Endothelial cell of umbilical vein (primary cell): ENCODE measurements around the gene LPIN2. TPM values are rescaled to one million over a fixed set of nuclear protein-coding genes. Genes with fewer than 3 reads are reported as not detected.

ENCODE experiments used
- BruUV-seq: library from RNA; stranded (reverse); fragments of 400-500 nt; replicated peaks from 2 replicates; lab custom pipeline; 2021; lab: Mats Ljungman, UMichigan
- CTCF ChIA-PET: fragments of 300-600, 350-600 bp; sonication (Branson Sonifier 250); formaldehyde crosslinking; loops from one replicate; lab custom pipeline; 2021; ENCODE audit warnings: antibody characterized with exemption, inconsistent platforms; lab: Charles Lee
- POLR2A ChIA-PET: fragments of 300-600, 350-600 bp; sonication (Branson Sonifier 250); formaldehyde crosslinking; loops from one replicate; lab custom pipeline; 2021; ENCODE audit warnings: antibody characterized with exemption, inconsistent platforms; lab: Charles Lee
- DNase-seq: peaks from one replicate; pipeline ENCODE4 v3.0.0-alpha.2; 2011; ENCODE audit warnings: low read depth, low spot score
- FAIRE-seq: peaks from 2 replicates; lab custom pipeline; 2011; peaks lifted over from hg19 to GRCh38; lab: Jason Lieb, UNC
- H2AFZ ChIP-seq: 2 replicates; pipeline ENCODE4 v1.6.0; 2012; ENCODE audit warnings: low read depth, low read length, control low read depth, inconsistent platforms
- H3K27ac ChIP-seq: 2 replicates; pipeline ENCODE4 v1.5.1; 2011; ENCODE audit warnings: low read depth, mild to moderate bottlenecking, control low read depth, low read length, moderate library complexity; ENCODE audit not compliant: insufficient read depth
- H3K27me3 ChIP-seq, 2 experiments: 2 replicates each; pipeline versions ENCODE4 v1.6.0 to v1.6.1; 2011; ENCODE audit warnings: low read length in 2 of 2, mixed read lengths in 1 of 2; ENCODE audit not compliant: control insufficient read depth in 2 of 2, insufficient read depth in 2 of 2
- H3K36me3 ChIP-seq, 2 experiments: 2 replicates in 1 of 2; 3 replicates in 1 of 2; pipeline ENCODE4 v1.5.1; 2011; ENCODE audit warnings: low read length in 2 of 2, mild to moderate bottlenecking in 1 of 2, moderate library complexity in 1 of 2; ENCODE audit not compliant: control insufficient read depth in 2 of 2, insufficient read depth in 2 of 2; ENCODE audit errors: extremely low read depth in 1 of 2
- H3K4me1 ChIP-seq: 3 replicates; pipeline ENCODE4 v1.5.1; 2011; ENCODE audit warnings: mild to moderate bottlenecking, low read length; ENCODE audit not compliant: control insufficient read depth, insufficient read depth; ENCODE audit errors: extremely low read depth
- H3K4me2 ChIP-seq: 2 replicates; pipeline ENCODE4 v1.6.1; 2011; ENCODE audit warnings: low read length, control low read depth, mixed read lengths; ENCODE audit not compliant: insufficient read depth
- H3K4me3 ChIP-seq, 3 experiments: fragments of 200-600 bp in 1 of 3; sonication (generic), shearing (Covaris generic) in 1 of 3; replicated peaks in 1 of 3; 2 replicates each; pipeline ENCODE4 v1.5.1; 2011 to 2016; ENCODE audit warnings: control low read depth in 3 of 3, low read length in 3 of 3, mild to moderate bottlenecking in 2 of 3, inconsistent platforms in 1 of 3, low read depth in 1 of 3, moderate library complexity in 1 of 3; ENCODE audit not compliant: insufficient read depth in 1 of 3
- H3K79me2 ChIP-seq: 2 replicates; pipeline ENCODE4 v1.6.0; 2012; ENCODE audit warnings: low read length, inconsistent platforms; ENCODE audit not compliant: control insufficient read depth, insufficient read depth
- H3K9ac ChIP-seq: replicated peaks from 2 replicates; pipeline ENCODE3; 2011; ENCODE audit warnings: low read length, control low read depth; ENCODE audit not compliant: insufficient read depth; ENCODE audit errors: extremely low read depth
- H3K9me1 ChIP-seq: replicated peaks from 3 replicates; pipeline ENCODE4 v1.6.0; 2011; ENCODE audit warnings: mild to moderate bottlenecking, low read length; ENCODE audit not compliant: control insufficient read depth, insufficient read depth; ENCODE audit errors: extremely low read depth
- H3K9me3 ChIP-seq: replicated peaks from 2 replicates; pipeline ENCODE4 v1.5.1; 2012; ENCODE audit warnings: low read length, inconsistent platforms; ENCODE audit not compliant: control insufficient read depth, insufficient read depth
- H4K20me1 ChIP-seq: replicated peaks from 2 replicates; pipeline ENCODE3; 2011; ENCODE audit warnings: mild to moderate bottlenecking, low read length; ENCODE audit not compliant: control insufficient read depth, insufficient read depth; ENCODE audit errors: extremely low read depth
- CTCF ChIP-seq, 2 donors: IDR thresholded peaks; 1 replicate in 1 of 2; 2 replicates in 1 of 2; pipeline ENCODE4 v1.5.1; 2011; ENCODE audit warnings: low read length in 2 of 2, mild to moderate bottlenecking in 2 of 2, moderate library complexity in 2 of 2, control low read depth in 1 of 2, inconsistent platforms in 1 of 2, low read depth in 1 of 2; ENCODE audit not compliant: insufficient read depth in 1 of 2; ENCODE audit errors: extremely low read depth in 1 of 2
- EZH2 ChIP-seq: IDR thresholded peaks from 2 replicates; pipeline ENCODE4 v1.6.1; 2012; ENCODE audit warnings: borderline replicate concordance, low read depth, mild to moderate bottlenecking, moderate library complexity, low read length, inconsistent platforms; ENCODE audit not compliant: severe bottlenecking
- FOS ChIP-seq: IDR thresholded peaks from 2 replicates; pipeline ENCODE4 v1.6.1; 2011; ENCODE audit warnings: mild to moderate bottlenecking, low read length, moderate library complexity, borderline replicate concordance; ENCODE audit not compliant: insufficient read depth
- GATA2 ChIP-seq: IDR thresholded peaks from 2 replicates; pipeline ENCODE4 v1.7.0; 2011; ENCODE audit warnings: low read depth, mild to moderate bottlenecking, moderate library complexity, mixed read lengths, low read length; ENCODE audit not compliant: insufficient read length, insufficient read depth
- JUN ChIP-seq: IDR thresholded peaks from 2 replicates; pipeline ENCODE4 v1.6.1; 2011; ENCODE audit warnings: borderline replicate concordance, low read depth; ENCODE audit not compliant: insufficient read length, insufficient read depth
- MAX ChIP-seq: IDR thresholded peaks from 2 replicates; pipeline ENCODE4 v1.6.1; 2011; ENCODE audit not compliant: insufficient read depth, insufficient read length
- MYC ChIP-seq: IDR thresholded peaks from one replicate; pipeline ENCODE4 v1.6.1; 2011; ENCODE audit warnings: mild to moderate bottlenecking, low read depth, low read length
- POLR2A ChIP-seq: IDR thresholded peaks from 2 replicates; pipeline ENCODE4 v1.6.1; 2012; ENCODE audit warnings: low read depth, mild to moderate bottlenecking, control low read depth, low read length
- POLR2AphosphoS5 ChIP-seq: IDR thresholded peaks from 2 replicates; pipeline ENCODE4 v1.6.1; 2012; ENCODE audit warnings: low read depth, mild to moderate bottlenecking, control low read depth, low read length, moderate library complexity; ENCODE audit not compliant: insufficient read depth
- dilution Hi-C: fragments of 300-500 bp; cut with MboI; formaldehyde crosslinking; loops from one replicate; pipeline ENCODE4 v1.15.0; 2019; ENCODE audit warnings: low sequenced_read_pairs; ENCODE audit not compliant: extremely low pct_ligation_motif_present
- intact Hi-C: fragments of 100-400 bp; cut with micrococcal nuclease; formaldehyde crosslinking; loops from one replicate; pipeline ENCODE4 v1.10.0; 2022
- polyA plus RNA-seq, 4 experiments: library from polyadenylated mRNA; depleted of rRNA in 3 of 4; stranded (reverse) in 3 of 4; unstranded in 1 of 4; fragments of >200 nt; gene quantifications; 2 replicates each; pipeline versions ENCODE4 v1.2.1 to v1.2.3, GENCODE V29; 2011 to 2012; ENCODE audit warnings: missing spikeins in 1 of 4
- total RNA-seq: library from RNA; stranded (reverse); gene quantifications from 2 replicates; pipeline ENCODE4 v1.2.3, GENCODE V29; 2021

Gene LPIN2
- total and polyA plus RNA-seq, 2 donors (not counting 3 experiments of a cell fraction or from before 2014, with no cell fraction given), result 14.7 to 24.4 TPM

- Histone ChIP-seq H3K4me3 (no peak overlapping the region), H3K9me3 (no peaks in the 10 kb centered on the region), H2AFZ (no peak overlapping the region), H3K4me2 (no peak overlapping the region), H3K36me3 (no peaks in the 10 kb centered on the region), H3K4me1 (peaks cover 8% of the 10 kb centered on the region), H3K9ac (no peak overlapping the region), H3K27ac (no peak overlapping the region), H3K9me1 (no peaks in the 10 kb centered on the region), H4K20me1 (no peaks in the 10 kb centered on the region), H3K27me3 (no peaks in the 10 kb centered on the region), H3K79me2 (no peaks in the 10 kb centered on the region)
- intact Hi-C loops, result no loop called here
- TF ChIP-seq FOS, result no peak
- no peak for TF ChIP-seq EZH2
- TF ChIP-seq POLR2A, result no peak
- TF ChIP-seq MAX, result no peak
- TF ChIP-seq MYC, result no peak
- TF ChIP-seq CTCF (IDR thresholded peaks at IDR 0.05; ENCODE audit: extremely low read depth in 1 of 2, insufficient read depth in 1 of 2, low read depth in 1 of 2, low read length in 2 of 2), result no peak
- POLR2A ChIA-PET, result no interaction called here
- FAIRE-seq (no peak), DNase-seq (no peak)
- no TSS peak for BruUV-seq
- dilution Hi-C loops, result no loop called here
- CTCF ChIA-PET, result interaction anchor here (1.5 kb wide), 1 partner anchor 28 kb away, joined by 3 read pairs; no protein-coding TSS in a partner anchor
Observed at GRCh38 chr18:3035635-3036034, 22.7 kb upstream of the LPIN2 start.

- H3K79me2 ChIP-seq, result no peaks in the 10 kb centered on the region
- no peak for DNase-seq
- CTCF ChIA-PET, result interaction anchor here (1.7 kb wide), 1 partner anchor 30 kb away, joined by 6 read pairs; no protein-coding TSS in a partner anchor
Observed at GRCh38 chr18:3032721-3033120, 19.8 kb upstream of the LPIN2 start.

More at GRCh38 chr18:3032721-3033120, 19.8 kb upstream of the LPIN2 start:
- no peak overlapping the region for H3K4me2 ChIP-seq
- intact Hi-C loops, result no loop called here
- BruUV-seq, result no TSS peak
- H3K4me3 ChIP-seq, result no peak overlapping the region
- H3K9me3 ChIP-seq, result no peaks in the 10 kb centered on the region
- FAIRE-seq, result no peak
- no peaks in the 10 kb centered on the region for H3K36me3 ChIP-seq
- no peak overlapping the region for H3K9ac ChIP-seq
- H4K20me1 ChIP-seq, result no peaks in the 10 kb centered on the region
- dilution Hi-C loops, result no loop called here
- H2AFZ ChIP-seq, result no peak overlapping the region
- TF ChIP-seq FOS, result no peak
- TF ChIP-seq MAX, result no peak
- no peak for TF ChIP-seq GATA2
- no peak for TF ChIP-seq EZH2
- no peak for TF ChIP-seq POLR2AphosphoS5
- TF ChIP-seq CTCF (IDR thresholded peaks at IDR 0.05; ENCODE audit: extremely low read depth in 1 of 2, insufficient read depth in 1 of 2, low read depth in 1 of 2, low read length in 2 of 2), result no peak
- TF ChIP-seq JUN, result no peak
- no peak for TF ChIP-seq POLR2A
- TF ChIP-seq MYC, result no peak
- POLR2A ChIA-PET, result no interaction called here
- peaks cover 17% of the 10 kb centered on the region for H3K4me1 ChIP-seq
- H3K27ac ChIP-seq, result no peak overlapping the region
- no peaks in the 10 kb centered on the region for H3K9me1 ChIP-seq
- no peaks in the 10 kb centered on the region for H3K27me3 ChIP-seq
